GM12878 (cell line): ENCODE results near the gene TET2.

Source experiments
- ZZZ3 ChIP-seq: IDR thresholded peaks from 2 replicates; pipeline ENCODE4 v1.6.1; 2011; ENCODE audit warnings: low read depth; ENCODE audit not compliant: control insufficient read depth, insufficient read length
- TF ChIP-seq, protein P1 (sequence below): IDR thresholded peaks from 2 replicates; pipeline ENCODE4 v1.6.1; 2011; ENCODE audit warnings: borderline replicate concordance, low read depth, mild to moderate bottlenecking, moderate library complexity, mixed read lengths, low read length; ENCODE audit not compliant: insufficient read depth; ENCODE audit errors: extremely low read length

DNA sequence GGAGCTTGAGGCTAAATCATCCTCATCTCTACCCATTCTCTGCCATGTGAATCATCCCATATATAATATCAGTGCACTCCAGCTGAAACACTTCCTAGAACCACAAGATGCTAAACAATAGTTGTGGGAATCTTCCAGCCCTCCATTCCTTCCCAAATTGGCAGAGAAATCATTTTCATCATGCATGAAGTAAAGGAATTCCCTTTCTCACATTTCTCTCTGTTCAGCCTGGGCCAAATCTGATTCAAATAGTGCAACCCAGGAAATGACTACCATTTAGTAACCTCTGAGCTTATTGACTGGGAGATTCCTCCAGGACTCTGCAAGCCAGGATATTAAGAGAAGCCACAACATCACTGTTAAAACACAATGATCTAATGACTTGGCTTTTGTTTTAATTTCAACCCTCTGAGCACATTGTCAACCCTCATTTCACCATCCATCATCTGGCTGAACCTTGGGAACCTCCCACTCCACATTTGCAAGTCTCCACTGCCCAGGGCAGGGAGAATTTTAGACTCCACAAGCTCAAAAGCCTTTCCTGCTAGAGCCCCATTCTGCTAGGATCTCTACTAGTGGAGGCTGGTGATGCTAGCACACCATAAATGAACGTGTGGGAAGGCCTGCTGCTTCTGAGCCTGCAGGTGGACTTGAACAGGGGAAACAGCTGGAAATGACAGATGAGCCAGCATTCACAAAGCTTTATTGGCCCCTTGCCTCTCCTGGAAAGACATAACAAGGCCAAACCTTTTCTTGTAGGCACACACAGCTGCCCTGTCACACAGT lies 133.9 kb downstream of the TET2 start:
- TF ChIP-seq ZZZ3 = no peak
- TF ChIP-seq, protein P1, sequence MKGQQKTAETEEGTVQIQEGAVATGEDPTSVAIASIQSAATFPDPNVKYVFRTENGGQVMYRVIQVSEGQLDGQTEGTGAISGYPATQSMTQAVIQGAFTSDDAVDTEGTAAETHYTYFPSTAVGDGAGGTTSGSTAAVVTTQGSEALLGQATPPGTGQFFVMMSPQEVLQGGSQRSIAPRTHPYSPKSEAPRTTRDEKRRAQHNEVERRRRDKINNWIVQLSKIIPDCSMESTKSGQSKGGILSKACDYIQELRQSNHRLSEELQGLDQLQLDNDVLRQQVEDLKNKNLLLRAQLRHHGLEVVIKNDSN = no peak
